ENCODE results near the gene TBX10.
"Not testable (repeated sequence)": the region's sequence is repeated elsewhere in the genome, so short reads cannot be mapped to it uniquely, and the experiment has no call there.

Gene TBX10

GRCh38 chr11:67614730-67615714 lies 24.5 kb downstream of the TBX10 start:
- no peak for DNase-seq

- no peak for DNase-seq
These were observed 25.4 kb downstream of the TBX10 start for GRCh38 chr11:67613960-67614715.

- no peak for DNase-seq
These were observed 26.1 kb downstream of the TBX10 start for GRCh38 chr11:67613313-67613959.

- DNase-seq = no peak
These were observed 26.8 kb downstream of the TBX10 start for GRCh38 chr11:67612751-67613150.

GRCh38 chr11:67611704-67612587 lies 27.6 kb downstream of the TBX10 start:
- DNase-seq = no peak

GRCh38 chr11:67611165-67611564 lies 28.4 kb downstream of the TBX10 start:
- no peak for DNase-seq

GRCh38 chr11:67610302-67610868 lies 29.2 kb downstream of the TBX10 start:
- no peak for DNase-seq

GRCh38 chr11:67609316-67609715 lies 30.2 kb downstream of the TBX10 start:
- DNase-seq = no peak

GRCh38 chr11:67608486-67608885 lies 31.1 kb downstream of the TBX10 start:
- DNase-seq = no peak

GRCh38 chr11:67607507-67607906 lies 32.1 kb downstream of the TBX10 start:
- DNase-seq = no peak

GRCh38 chr11:67606492-67607295 lies 32.9 kb downstream of the TBX10 start, which contains the start of gene NDUFV1:
Gene NDUFV1, plus strand, starts transcription at chr11:67606936. Its CDS starts 69 bp downstream, at chr11:67607005.
- peak; percentile 93 for DNase-seq

- no peak for DNase-seq
These were observed 33.5 kb downstream of the TBX10 start for GRCh38 chr11:67606093-67606491.

- no peak for DNase-seq
These were observed 34.1 kb downstream of the TBX10 start for GRCh38 chr11:67605231-67606011.

- no peak for DNase-seq
These were observed 34.7 kb downstream of the TBX10 start for GRCh38 chr11:67604815-67605214.

GRCh38 chr11:67604119-67604518 lies 35.4 kb downstream of the TBX10 start:
- DNase-seq = not testable (repeated sequence)

GRCh38 chr11:67601098-67601497 lies 38.5 kb downstream of the TBX10 start:
- DNase-seq = no peak

- no peak for DNase-seq
These were observed 39.1 kb downstream of the TBX10 start for GRCh38 chr11:67600324-67601029.

GRCh38 chr11:67599149-67599548 lies 40.4 kb downstream of the TBX10 start:
- no peak for DNase-seq

- not testable (repeated sequence) for DNase-seq
These were observed 41.6 kb downstream of the TBX10 start for GRCh38 chr11:67597963-67598362.
